MM.1S (cell line): ENCODE measurements around the gene UBQLNL.

Source experiments
- DNase-seq: peaks from one replicate; pipeline ENCODE4 v3.0.0-alpha.2; 2015
- H2AFZ ChIP-seq: fragments of 300-600 bp; sonication (generic); 2 replicates; pipeline ENCODE4 v1.6.0; 2016; ENCODE audit warnings: antibody characterized with exemption, low read length
- H3F3A ChIP-seq: fragments of 300-600 bp; sonication (generic); 2 replicates; pipeline ENCODE4 v1.6.1; 2016; ENCODE audit warnings: mild to moderate bottlenecking, antibody characterized with exemption, low read length, moderate library complexity, mixed read lengths; ENCODE audit not compliant: insufficient read depth
- H3K27ac ChIP-seq: fragments of 300-600 bp; sonication (generic); 2 replicates; pipeline ENCODE4 v1.5.1; 2016; ENCODE audit warnings: mild to moderate bottlenecking, low read length
- H3K27me3 ChIP-seq: fragments of 300-600 bp; sonication (generic); replicated peaks from 2 replicates; pipeline ENCODE4 v1.6.0; 2016; ENCODE audit warnings: low read length; ENCODE audit not compliant: insufficient read depth
- H3K36me3 ChIP-seq: fragments of 300-600 bp; sonication (generic); replicated peaks from 2 replicates; pipeline ENCODE4 v1.6.1; 2016; ENCODE audit warnings: mild to moderate bottlenecking, low read length, mixed read lengths; ENCODE audit not compliant: insufficient read depth
- H3K4me1 ChIP-seq: fragments of 300-600 bp; sonication (generic); 2 replicates; pipeline ENCODE4 v1.6.1; 2016; ENCODE audit warnings: low read length, mixed read lengths
- H3K4me2 ChIP-seq: fragments of 300-600 bp; sonication (generic); 2 replicates; pipeline ENCODE4 v1.6.0; 2016; ENCODE audit warnings: low read depth, low read length
- H3K4me3 ChIP-seq: fragments of 300-600 bp; sonication (generic); 2 replicates; pipeline ENCODE4 v1.5.1; 2016; ENCODE audit warnings: low read length, mixed read lengths
- H3K79me2 ChIP-seq: fragments of 300-600 bp; sonication (generic); 2 replicates; pipeline ENCODE4 v1.6.1; 2016; ENCODE audit warnings: mixed run types, low read length, mixed read lengths
- H3K9ac ChIP-seq: fragments of 300-600 bp; sonication (generic); 2 replicates; pipeline ENCODE4 v1.6.1; 2016; ENCODE audit warnings: low read length, mixed read lengths
- H3K9me2 ChIP-seq: fragments of 300-600 bp; sonication (generic); replicated peaks from 2 replicates; pipeline ENCODE4 v1.6.1; 2016; ENCODE audit warnings: mild to moderate bottlenecking, low read length, mixed read lengths; ENCODE audit not compliant: insufficient read depth
- H3K9me3 ChIP-seq: fragments of 300-600 bp; sonication (generic); replicated peaks from 2 replicates; pipeline ENCODE4 v1.6.1; 2016; ENCODE audit warnings: mild to moderate bottlenecking, low read length, mixed read lengths; ENCODE audit not compliant: insufficient read depth
- H4K20me1 ChIP-seq: fragments of 300-600 bp; sonication (generic); 2 replicates; pipeline ENCODE4 v1.6.1; 2016; ENCODE audit warnings: mild to moderate bottlenecking, low read length, moderate library complexity, mixed read lengths; ENCODE audit not compliant: insufficient read depth
- CTCF ChIP-seq: fragments of 300-600 bp; sonication (generic); IDR thresholded peaks from 2 replicates; pipeline ENCODE4 v1.5.1; 2016; ENCODE audit warnings: antibody characterized with exemption, low read length, mixed read lengths
- EZH2 ChIP-seq: fragments of 300-600 bp; sonication (generic); optimal IDR thresholded peaks from 2 replicates; pipeline ENCODE3; 2017; ENCODE audit warnings: low read depth, mild to moderate bottlenecking, antibody characterized with exemption, low read length, mixed read lengths
- EZH2phosphoT487 ChIP-seq: fragments of 300-600 bp; sonication (generic); IDR thresholded peaks from 2 replicates; pipeline ENCODE4 v1.6.1; 2018; ENCODE audit warnings: antibody characterized with exemption, low read length

UBQLNL gene

GRCh38 chr11:5541427-5541826 is 24.9 kb upstream of the UBQLNL start:
- Histone ChIP-seq H3F3A (no peaks in the 10 kb centered on the region), H3K4me1 (no peaks in the 10 kb centered on the region), H3K9ac (no peak overlapping the region), H3K27me3 (no peaks in the 10 kb centered on the region), H3K4me2 (no peak overlapping the region), H2AFZ (no peak overlapping the region), H3K27ac (no peak overlapping the region), H4K20me1 (no peaks in the 10 kb centered on the region), H3K36me3 (no peaks in the 10 kb centered on the region), H3K79me2 (no peaks in the 10 kb centered on the region), H3K9me2 (no peaks in the 10 kb centered on the region), H3K4me3 (no peak overlapping the region), H3K9me3 (no peaks in the 10 kb centered on the region)
- TF ChIP-seq EZH2 (no peak), CTCF (no peak), EZH2phosphoT487 (no peak)
- no peak for DNase-seq

GRCh38 chr11:5536482-5536881 is 20.0 kb upstream of the UBQLNL start:
- Histone ChIP-seq H3K4me3 (no peak overlapping the region), H3F3A (no peaks in the 10 kb centered on the region), H3K9ac (no peak overlapping the region), H3K9me2 (no peaks in the 10 kb centered on the region), H3K36me3 (no peaks in the 10 kb centered on the region), H3K4me2 (no peak overlapping the region), H2AFZ (no peak overlapping the region), H3K27ac (no peak overlapping the region), H3K79me2 (no peaks in the 10 kb centered on the region), H4K20me1 (no peaks in the 10 kb centered on the region), H3K9me3 (no peaks in the 10 kb centered on the region), H3K4me1 (no peaks in the 10 kb centered on the region), H3K27me3 (no peaks in the 10 kb centered on the region)
- DNase-seq = no peak
- no peak for TF ChIP-seq EZH2phosphoT487

GRCh38 chr11:5534046-5534445 is 17.5 kb upstream of the UBQLNL start:
- no peak overlapping the region for H3K4me3 ChIP-seq
- no peaks in the 10 kb centered on the region for H3K79me2 ChIP-seq
- H3K27ac ChIP-seq = no peak overlapping the region
- H3K9ac ChIP-seq = no peak overlapping the region
- DNase-seq = no peak
- no peak overlapping the region for H3K4me2 ChIP-seq
- no peaks in the 10 kb centered on the region for H3F3A ChIP-seq
- TF ChIP-seq EZH2 (no peak), EZH2phosphoT487 (no peak), CTCF (no peak)
- no peaks in the 10 kb centered on the region for H3K27me3 ChIP-seq
- no peaks in the 10 kb centered on the region for H3K4me1 ChIP-seq
- H2AFZ ChIP-seq = no peak overlapping the region
- no peaks in the 10 kb centered on the region for H3K9me2 ChIP-seq
- H3K36me3 ChIP-seq = no peaks in the 10 kb centered on the region
- H3K9me3 ChIP-seq = no peaks in the 10 kb centered on the region
- no peaks in the 10 kb centered on the region for H4K20me1 ChIP-seq

- Histone ChIP-seq H3K27ac (no peak overlapping the region), H3K4me1 (no peaks in the 10 kb centered on the region), H3K4me3 (no peak overlapping the region), H3K79me2 (no peaks in the 10 kb centered on the region), H3K9me3 (no peaks in the 10 kb centered on the region), H3K9ac (no peak overlapping the region), H3K9me2 (no peaks in the 10 kb centered on the region), H3K36me3 (no peaks in the 10 kb centered on the region), H2AFZ (no peak overlapping the region), H3K27me3 (no peaks in the 10 kb centered on the region), H3K4me2 (no peak overlapping the region), H4K20me1 (no peaks in the 10 kb centered on the region), H3F3A (no peaks in the 10 kb centered on the region)
- TF ChIP-seq CTCF (no peak), EZH2phosphoT487 (no peak), EZH2 (no peak)
- no peak for DNase-seq
Observed at GRCh38 chr11:5531053-5531831, 14.7 kb upstream of the UBQLNL start.
